Endothelial cell of umbilical vein (primary cell): ENCODE data around the gene CR2. TPM values are rescaled to one million over a fixed set of nuclear protein-coding genes. Genes with fewer than 3 reads are reported as not detected.

Experiments used
- BruUV-seq: library from RNA; stranded (reverse); fragments of 400-500 nt; replicated peaks from 2 replicates; lab custom pipeline; 2021; lab: Mats Ljungman, UMichigan
- CTCF ChIA-PET: fragments of 300-600, 350-600 bp; sonication (Branson Sonifier 250); formaldehyde crosslinking; loops from one replicate; lab custom pipeline; 2021; ENCODE audit warnings: antibody characterized with exemption, inconsistent platforms; lab: Charles Lee
- POLR2A ChIA-PET: fragments of 300-600, 350-600 bp; sonication (Branson Sonifier 250); formaldehyde crosslinking; loops from one replicate; lab custom pipeline; 2021; ENCODE audit warnings: antibody characterized with exemption, inconsistent platforms; lab: Charles Lee
- DNase-seq: peaks from one replicate; pipeline ENCODE4 v3.0.0-alpha.2; 2011; ENCODE audit warnings: low read depth, low spot score
- FAIRE-seq: peaks from 2 replicates; lab custom pipeline; 2011; peaks lifted over from hg19 to GRCh38; lab: Jason Lieb, UNC
- H2AFZ ChIP-seq: 2 replicates; pipeline ENCODE4 v1.6.0; 2012; ENCODE audit warnings: low read depth, low read length, control low read depth, inconsistent platforms
- H3K27ac ChIP-seq: 2 replicates; pipeline ENCODE4 v1.5.1; 2011; ENCODE audit warnings: low read depth, mild to moderate bottlenecking, control low read depth, low read length, moderate library complexity; ENCODE audit not compliant: insufficient read depth
- H3K27me3 ChIP-seq, 2 experiments: 2 replicates each; pipeline versions ENCODE4 v1.6.0 to v1.6.1; 2011; ENCODE audit warnings: low read length in 2 of 2, mixed read lengths in 1 of 2; ENCODE audit not compliant: control insufficient read depth in 2 of 2, insufficient read depth in 2 of 2
- H3K36me3 ChIP-seq, 2 experiments: 2 replicates in 1 of 2; 3 replicates in 1 of 2; pipeline ENCODE4 v1.5.1; 2011; ENCODE audit warnings: low read length in 2 of 2, mild to moderate bottlenecking in 1 of 2, moderate library complexity in 1 of 2; ENCODE audit not compliant: control insufficient read depth in 2 of 2, insufficient read depth in 2 of 2; ENCODE audit errors: extremely low read depth in 1 of 2
- H3K4me1 ChIP-seq: 3 replicates; pipeline ENCODE4 v1.5.1; 2011; ENCODE audit warnings: mild to moderate bottlenecking, low read length; ENCODE audit not compliant: control insufficient read depth, insufficient read depth; ENCODE audit errors: extremely low read depth
- H3K4me2 ChIP-seq: 2 replicates; pipeline ENCODE4 v1.6.1; 2011; ENCODE audit warnings: low read length, control low read depth, mixed read lengths; ENCODE audit not compliant: insufficient read depth
- H3K4me3 ChIP-seq, 3 experiments: fragments of 200-600 bp in 1 of 3; sonication (generic), shearing (Covaris generic) in 1 of 3; replicated peaks in 1 of 3; 2 replicates each; pipeline ENCODE4 v1.5.1; 2011 to 2016; ENCODE audit warnings: control low read depth in 3 of 3, low read length in 3 of 3, mild to moderate bottlenecking in 2 of 3, inconsistent platforms in 1 of 3, low read depth in 1 of 3, moderate library complexity in 1 of 3; ENCODE audit not compliant: insufficient read depth in 1 of 3
- H3K79me2 ChIP-seq: 2 replicates; pipeline ENCODE4 v1.6.0; 2012; ENCODE audit warnings: low read length, inconsistent platforms; ENCODE audit not compliant: control insufficient read depth, insufficient read depth
- H3K9ac ChIP-seq: replicated peaks from 2 replicates; pipeline ENCODE3; 2011; ENCODE audit warnings: low read length, control low read depth; ENCODE audit not compliant: insufficient read depth; ENCODE audit errors: extremely low read depth
- H3K9me1 ChIP-seq: replicated peaks from 3 replicates; pipeline ENCODE4 v1.6.0; 2011; ENCODE audit warnings: mild to moderate bottlenecking, low read length; ENCODE audit not compliant: control insufficient read depth, insufficient read depth; ENCODE audit errors: extremely low read depth
- H3K9me3 ChIP-seq: replicated peaks from 2 replicates; pipeline ENCODE4 v1.5.1; 2012; ENCODE audit warnings: low read length, inconsistent platforms; ENCODE audit not compliant: control insufficient read depth, insufficient read depth
- H4K20me1 ChIP-seq: replicated peaks from 2 replicates; pipeline ENCODE3; 2011; ENCODE audit warnings: mild to moderate bottlenecking, low read length; ENCODE audit not compliant: control insufficient read depth, insufficient read depth; ENCODE audit errors: extremely low read depth
- FOS ChIP-seq: IDR thresholded peaks from 2 replicates; pipeline ENCODE4 v1.6.1; 2011; ENCODE audit warnings: mild to moderate bottlenecking, low read length, moderate library complexity, borderline replicate concordance; ENCODE audit not compliant: insufficient read depth
- GATA2 ChIP-seq: IDR thresholded peaks from 2 replicates; pipeline ENCODE4 v1.7.0; 2011; ENCODE audit warnings: low read depth, mild to moderate bottlenecking, moderate library complexity, mixed read lengths, low read length; ENCODE audit not compliant: insufficient read length, insufficient read depth
- JUN ChIP-seq: IDR thresholded peaks from 2 replicates; pipeline ENCODE4 v1.6.1; 2011; ENCODE audit warnings: borderline replicate concordance, low read depth; ENCODE audit not compliant: insufficient read length, insufficient read depth
- MYC ChIP-seq: IDR thresholded peaks from one replicate; pipeline ENCODE4 v1.6.1; 2011; ENCODE audit warnings: mild to moderate bottlenecking, low read depth, low read length
- dilution Hi-C: fragments of 300-500 bp; cut with MboI; formaldehyde crosslinking; loops from one replicate; pipeline ENCODE4 v1.15.0; 2019; ENCODE audit warnings: low sequenced_read_pairs; ENCODE audit not compliant: extremely low pct_ligation_motif_present
- intact Hi-C: fragments of 100-400 bp; cut with micrococcal nuclease; formaldehyde crosslinking; loops from one replicate; pipeline ENCODE4 v1.10.0; 2022
- polyA plus RNA-seq, 4 experiments: library from polyadenylated mRNA; depleted of rRNA in 3 of 4; stranded (reverse) in 3 of 4; unstranded in 1 of 4; fragments of >200 nt; gene quantifications; 2 replicates each; pipeline versions ENCODE4 v1.2.1 to v1.2.3, GENCODE V29; 2011 to 2012; ENCODE audit warnings: missing spikeins in 1 of 4
- total RNA-seq: library from RNA; stranded (reverse); gene quantifications from 2 replicates; pipeline ENCODE4 v1.2.3, GENCODE V29; 2021
- TF ChIP-seq, protein P1 (sequence below), 2 donors: IDR thresholded peaks; 1 replicate in 1 of 2; 2 replicates in 1 of 2; pipeline ENCODE4 v1.5.1; 2011; ENCODE audit warnings: low read length in 2 of 2, mild to moderate bottlenecking in 2 of 2, moderate library complexity in 2 of 2, control low read depth in 1 of 2, inconsistent platforms in 1 of 2, low read depth in 1 of 2; ENCODE audit not compliant: insufficient read depth in 1 of 2; ENCODE audit errors: extremely low read depth in 1 of 2
- TF ChIP-seq, protein P2 (sequence below): IDR thresholded peaks from 2 replicates; pipeline ENCODE4 v1.6.1; 2011; ENCODE audit not compliant: insufficient read depth, insufficient read length

The CR2 gene
- total and polyA plus RNA-seq, 2 donors (not counting 3 experiments of a cell fraction or from before 2014, with no cell fraction given): not detected

DNA sequence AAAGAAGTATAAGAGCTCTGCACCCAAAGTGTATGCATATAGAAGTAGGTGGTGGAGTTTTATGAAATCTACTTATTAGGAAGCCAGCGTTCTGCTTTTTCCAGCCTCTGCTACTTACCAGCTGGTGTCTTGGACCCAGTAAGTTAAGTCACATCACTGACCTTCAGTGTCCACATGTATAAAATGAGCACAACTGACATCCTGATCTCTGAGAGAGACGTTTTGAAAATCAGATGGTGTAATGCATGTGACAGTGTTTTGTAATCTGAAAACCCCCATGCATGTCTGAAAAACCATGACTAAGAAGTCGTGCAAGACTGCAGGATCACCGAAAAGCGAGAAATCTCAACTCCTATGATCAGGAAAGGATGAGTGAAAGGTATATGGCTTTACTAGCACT is 43.8 kb downstream of the CR2 start:
- Histone ChIP-seq H3K79me2 (no peaks in the 10 kb centered on the region), H3K9me1 (no peaks in the 10 kb centered on the region), H3K27me3 (peaks cover 49 to 53% of the 10 kb centered on the region in 2 experiments), H3K27ac (no peak overlapping the region), H3K4me2 (no peak overlapping the region), H2AFZ (no peak overlapping the region), H3K36me3 (no peaks in the 10 kb centered on the region), H3K4me3 (no peak overlapping the region), H3K9me3 (no peaks in the 10 kb centered on the region), H3K9ac (no peak overlapping the region), H4K20me1 (no peaks in the 10 kb centered on the region), H3K4me1 (peaks cover 4% of the 10 kb centered on the region)
- POLR2A ChIA-PET: no interaction called here
- intact Hi-C loops (loop anchor here (2.0 to 5.0 kb wide), 4 partner anchors 93 to 766 kb away; no protein-coding TSS in a partner anchor), dilution Hi-C loops (no loop called here)
- BruUV-seq: no TSS peak
- TF ChIP-seq FOS (no peak), JUN (no peak), GATA2 (no peak), MYC (no peak)
- TF ChIP-seq, protein P1, sequence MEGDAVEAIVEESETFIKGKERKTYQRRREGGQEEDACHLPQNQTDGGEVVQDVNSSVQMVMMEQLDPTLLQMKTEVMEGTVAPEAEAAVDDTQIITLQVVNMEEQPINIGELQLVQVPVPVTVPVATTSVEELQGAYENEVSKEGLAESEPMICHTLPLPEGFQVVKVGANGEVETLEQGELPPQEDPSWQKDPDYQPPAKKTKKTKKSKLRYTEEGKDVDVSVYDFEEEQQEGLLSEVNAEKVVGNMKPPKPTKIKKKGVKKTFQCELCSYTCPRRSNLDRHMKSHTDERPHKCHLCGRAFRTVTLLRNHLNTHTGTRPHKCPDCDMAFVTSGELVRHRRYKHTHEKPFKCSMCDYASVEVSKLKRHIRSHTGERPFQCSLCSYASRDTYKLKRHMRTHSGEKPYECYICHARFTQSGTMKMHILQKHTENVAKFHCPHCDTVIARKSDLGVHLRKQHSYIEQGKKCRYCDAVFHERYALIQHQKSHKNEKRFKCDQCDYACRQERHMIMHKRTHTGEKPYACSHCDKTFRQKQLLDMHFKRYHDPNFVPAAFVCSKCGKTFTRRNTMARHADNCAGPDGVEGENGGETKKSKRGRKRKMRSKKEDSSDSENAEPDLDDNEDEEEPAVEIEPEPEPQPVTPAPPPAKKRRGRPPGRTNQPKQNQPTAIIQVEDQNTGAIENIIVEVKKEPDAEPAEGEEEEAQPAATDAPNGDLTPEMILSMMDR (IDR thresholded peaks at IDR 0.05; ENCODE audit: extremely low read depth in 1 of 2, insufficient read depth in 1 of 2, low read depth in 1 of 2, low read length in 2 of 2): no peak
- TF ChIP-seq, protein P2, sequence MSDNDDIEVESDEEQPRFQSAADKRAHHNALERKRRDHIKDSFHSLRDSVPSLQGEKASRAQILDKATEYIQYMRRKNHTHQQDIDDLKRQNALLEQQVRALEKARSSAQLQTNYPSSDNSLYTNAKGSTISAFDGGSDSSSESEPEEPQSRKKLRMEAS: no peak
- FAIRE-seq: no peak
- CTCF ChIA-PET: interaction anchor here (1.3 to 3.4 kb wide), 4 partner anchors 414 to 772 kb away, joined by 4 to 35 read pairs (median 16); no protein-coding TSS in a partner anchor
- no peak for DNase-seq
